HCT116 (cell line): ENCODE measurements around the gene ST7. TPM values are rescaled to one million over a fixed set of nuclear protein-coding genes. Genes with fewer than 3 reads are reported as not detected.

ENCODE experiments used
- ATAC-seq: fragments of 200-7000 bp; cut with Tn5 transposase; 2 replicates; pipeline ENCODE4 v1.9.1; 2020; ENCODE audit warnings: mild to moderate bottlenecking, moderate library complexity
- BruUV-seq: library from RNA; stranded (reverse); fragments of 400-500 nt; replicated peaks from 2 replicates; lab custom pipeline; 2021; lab: Mats Ljungman, UMichigan
- CTCF ChIA-PET: fragments of 300-600 bp; sonication (Branson Sonifier 250); formaldehyde crosslinking; loops from one replicate; lab custom pipeline; 2021; ENCODE audit warnings: antibody characterized with exemption; lab: Charles Lee
- POLR2A ChIA-PET: fragments of 300-600, 350-600 bp; sonication (Branson Sonifier 250); formaldehyde crosslinking; loops from one replicate; lab custom pipeline; 2021; ENCODE audit warnings: antibody characterized with exemption; lab: Charles Lee
- RAD21 ChIA-PET, 2 experiments: fragments of 300-600 bp; sonication (Branson Sonifier 250); formaldehyde crosslinking; loops; one replicate each; lab custom pipeline; 2023; ENCODE audit warnings: low total read pairs in 2 of 2; ENCODE audit not compliant: uncharacterized antibody in 2 of 2, unreplicated experiment in 2 of 2, low non-redundant PET in 1 of 2; lab: Charles Lee
- DNase-seq: peaks from one replicate; pipeline ENCODE4 v3.0.0-alpha.2; 2010; ENCODE audit warnings: low read depth, low spot score
- H2AFZ ChIP-seq: fragments of 200-600 bp; shearing (Covaris generic), sonication (generic); 2 replicates; pipeline ENCODE4 v1.6.1; 2017; ENCODE audit warnings: low read depth, mixed run types, mixed read lengths, antibody characterized with exemption, low read length; ENCODE audit not compliant: poor library complexity, severe bottlenecking
- H3K27ac ChIP-seq: 2 replicates; pipeline ENCODE4 v1.5.1; 2012; ENCODE audit warnings: low read depth, low read length
- H3K27me3 ChIP-seq: fragments of 200-600 bp; sonication (generic); 2 replicates; pipeline ENCODE4 v1.6.1; 2016; ENCODE audit warnings: mixed run types, low read length, mixed read lengths; ENCODE audit not compliant: insufficient read depth
- H3K36me3 ChIP-seq, 2 experiments: fragments of 200-500 bp in 1 of 2; fragments of 200-600 bp in 1 of 2; sonication (Bioruptor generic) in 1 of 2; sonication (generic) in 1 of 2; 2 replicates each; pipeline versions ENCODE4 v1.5.1 to v1.6.1; 2014 to 2016; ENCODE audit warnings: low read length in 2 of 2, inconsistent platforms in 1 of 2, mixed read lengths in 1 of 2, mixed run types in 1 of 2; ENCODE audit not compliant: insufficient read depth in 2 of 2, control insufficient read depth in 1 of 2
- H3K4me1 ChIP-seq, 2 experiments: fragments of 200-600 bp in 1 of 2; sonication (generic) in 1 of 2; 2 replicates each; pipeline versions ENCODE4 v1.5.1 to v1.6.1; 2012 to 2017; ENCODE audit warnings: low read length in 2 of 2, inconsistent platforms in 1 of 2, mild to moderate bottlenecking in 1 of 2, mixed read lengths in 1 of 2, mixed run types in 1 of 2, moderate library complexity in 1 of 2; ENCODE audit not compliant: insufficient read depth in 2 of 2, control insufficient read depth in 1 of 2
- H3K4me2 ChIP-seq: fragments of 200-600 bp; sonication (generic); 2 replicates; pipeline ENCODE4 v1.6.1; 2017; ENCODE audit warnings: mixed run types, low read length, mixed read lengths
- H3K4me3 ChIP-seq, 2 experiments: fragments of 200-600 bp in 1 of 2; sonication (generic) in 1 of 2; replicated peaks in 1 of 2; 2 replicates each; pipeline ENCODE4 v1.5.1; 2011 to 2016; ENCODE audit warnings: low read length in 2 of 2, control low read depth in 1 of 2, low read depth in 1 of 2, mild to moderate bottlenecking in 1 of 2, mixed read lengths in 1 of 2, mixed run types in 1 of 2
- H3K79me2 ChIP-seq: fragments of 200-600 bp; sonication (generic); 2 replicates; pipeline ENCODE4 v1.6.1; 2017; ENCODE audit warnings: mild to moderate bottlenecking, mixed run types, low read length, moderate library complexity, mixed read lengths; ENCODE audit not compliant: insufficient read depth
- H3K9ac ChIP-seq: fragments of 200-600 bp; sonication (generic); 2 replicates; pipeline ENCODE4 v1.6.1; 2016; ENCODE audit warnings: low read length, mixed read lengths
- H3K9me2 ChIP-seq: fragments of 200-600 bp; sonication (generic), shearing (Covaris generic); 2 replicates; pipeline ENCODE4 v1.6.1; 2017; ENCODE audit warnings: mixed run types, mild to moderate bottlenecking, moderate library complexity; ENCODE audit not compliant: insufficient read depth
- H3K9me3 ChIP-seq, 2 experiments: fragments of 200-500 bp in 1 of 2; fragments of 200-600 bp in 1 of 2; sonication (Bioruptor generic) in 1 of 2; sonication (generic) in 1 of 2; 2 replicates each; pipeline ENCODE4 v1.6.1; 2014 to 2017; ENCODE audit warnings: low read length in 2 of 2, mixed read lengths in 2 of 2, inconsistent platforms in 1 of 2, low read depth in 1 of 2, mild to moderate bottlenecking in 1 of 2, mixed run types in 1 of 2, moderate library complexity in 1 of 2; ENCODE audit not compliant: control insufficient read depth in 1 of 2, insufficient read depth in 1 of 2
- H4K20me1 ChIP-seq: fragments of 200-600 bp; sonication (generic), shearing (Covaris generic); 2 replicates; pipeline ENCODE4 v1.6.1; 2017; ENCODE audit warnings: mixed run types, mild to moderate bottlenecking, moderate library complexity; ENCODE audit not compliant: insufficient read depth
- CEBPB ChIP-seq: IDR thresholded peaks from 2 replicates; pipeline ENCODE4 v1.6.1; 2012; ENCODE audit warnings: low read depth
- ELF1 ChIP-seq: IDR thresholded peaks from 2 replicates; pipeline ENCODE4 v1.6.1; 2012; ENCODE audit warnings: low read depth, borderline replicate concordance
- EZH2 ChIP-seq: fragments of 200-600 bp; sonication (generic); IDR thresholded peaks from 2 replicates; pipeline ENCODE4 v1.6.1; 2017; ENCODE audit warnings: antibody characterized with exemption, mixed run types
- EZH2phosphoT487 ChIP-seq: fragments of 200-600 bp; IDR thresholded peaks from 2 replicates; pipeline ENCODE4 v1.6.1; 2018; ENCODE audit warnings: antibody characterized with exemption, borderline replicate concordance
- FOSL1 ChIP-seq: IDR thresholded peaks from 2 replicates; pipeline ENCODE4 v1.6.1; 2012; ENCODE audit warnings: low read depth
- POLR2A ChIP-seq: IDR thresholded peaks from 2 replicates; pipeline ENCODE4 v1.7.0; 2011; ENCODE audit warnings: borderline replicate concordance; ENCODE audit not compliant: insufficient read depth, insufficient read length; ENCODE audit errors: extremely low read depth
- POLR2AphosphoS5 ChIP-seq: IDR thresholded peaks from 2 replicates; pipeline ENCODE4 v1.6.1; 2011; ENCODE audit warnings: mild to moderate bottlenecking, low read depth, low read length, moderate library complexity
- RAD21 ChIP-seq: IDR thresholded peaks from 2 replicates; pipeline ENCODE4 v1.6.1; 2012; ENCODE audit warnings: low read depth, mild to moderate bottlenecking
- SIN3A ChIP-seq: IDR thresholded peaks from 2 replicates; pipeline ENCODE4 v1.6.1; 2012; ENCODE audit warnings: low read depth
- SP1 ChIP-seq: IDR thresholded peaks from 2 replicates; pipeline ENCODE4 v1.6.1; 2012; ENCODE audit warnings: low read depth
- YY1 ChIP-seq: IDR thresholded peaks from 2 replicates; pipeline ENCODE4 v1.6.1; 2011; ENCODE audit warnings: low read length, low read depth, moderate library complexity, mild to moderate bottlenecking; ENCODE audit not compliant: insufficient replicate concordance; ENCODE audit errors: extremely low read depth
- ZFX ChIP-seq: fragments of 450-650 bp; IDR thresholded peaks from 2 replicates; pipeline ENCODE4 v1.6.1; 2017
- ZNF274 ChIP-seq: fragments of 200-500 bp; sonication (Bioruptor generic); IDR thresholded peaks from 2 replicates; pipeline ENCODE4 v1.6.1; 2014; ENCODE audit warnings: mild to moderate bottlenecking, low read depth, low read length, inconsistent platforms
- intact Hi-C: fragments of 100-400 bp; cut with micrococcal nuclease; formaldehyde crosslinking; loops from 2 replicates; pipeline ENCODE4 v1.10.0; 2022
- total RNA-seq: library from RNA; stranded (reverse); gene quantifications from one replicate; pipeline ENCODE4 v1.2.1, GENCODE V29; 2021; ENCODE audit not compliant: unreplicated experiment
- TF ChIP-seq, protein P1 (sequence below): IDR thresholded peaks from 2 replicates; pipeline ENCODE4 v1.6.1; 2011; ENCODE audit warnings: mild to moderate bottlenecking, low read length, moderate library complexity; ENCODE audit not compliant: insufficient replicate concordance; ENCODE audit errors: extremely low read depth
- TF ChIP-seq, protein P2 (sequence below): IDR thresholded peaks from 2 replicates; pipeline ENCODE4 v1.6.1; 2012; ENCODE audit warnings: low read depth
- TF ChIP-seq, protein P3 (sequence below): IDR thresholded peaks from 2 replicates; pipeline ENCODE4 v1.6.1; 2012
- TF ChIP-seq, protein P4 (sequence below): IDR thresholded peaks from 2 replicates; pipeline ENCODE4 v1.6.1; 2012

The ST7 gene
- total RNA-seq, 1 experiment from 2014 or later = 12.6 TPM

DNA sequence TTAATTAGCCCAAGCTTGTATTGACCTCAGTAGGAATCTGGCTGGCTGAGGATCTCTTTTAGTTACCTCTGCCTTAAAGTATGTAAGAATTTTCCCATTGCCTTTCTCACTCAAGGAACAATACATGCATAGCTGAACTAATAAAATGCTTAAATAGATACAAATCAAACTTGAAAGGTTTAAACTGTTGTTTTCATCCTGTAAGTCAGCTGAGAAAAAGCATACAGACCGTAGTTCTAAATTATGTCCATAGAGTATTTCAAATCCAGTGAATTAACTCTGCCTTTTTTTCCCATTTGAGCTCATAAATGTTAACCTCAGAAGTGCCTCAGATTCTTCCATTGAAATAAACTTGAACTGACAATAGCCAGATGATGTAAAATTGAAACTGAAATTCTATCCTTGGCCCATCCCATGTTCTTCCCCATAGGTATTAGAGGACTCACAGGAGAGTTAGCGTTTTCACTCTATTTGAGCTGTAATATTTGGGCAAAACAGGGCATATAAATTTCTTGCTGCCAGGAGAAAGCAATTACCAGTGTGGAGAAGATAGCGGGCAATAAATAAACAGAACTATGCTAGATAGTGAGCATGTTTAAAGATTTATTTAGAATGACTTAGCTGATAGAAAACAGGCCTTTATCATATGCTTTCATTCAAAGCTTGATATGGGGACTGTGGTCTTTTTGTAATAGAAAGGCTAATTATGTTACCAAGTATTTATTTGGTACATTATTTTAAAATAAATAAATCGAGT lies 205.8 kb downstream of the ST7 start:
- no peak overlapping the region for H3K9ac ChIP-seq
- no peak for DNase-seq
- peaks cover 0 to 10% of the 10 kb centered on the region in 2 experiments; a peak in 1 of 4 replicates for H3K4me1 ChIP-seq
- no peaks in the 10 kb centered on the region for H3K27me3 ChIP-seq
- ChIA-PET RAD21 (no interaction called here), CTCF (interaction anchor here (1.4 to 2.8 kb wide), 2 partner anchors 12 to 31 kb away, joined by 3 to 6 read pairs; no protein-coding TSS in a partner anchor), POLR2A (no interaction called here)
- ATAC-seq = no peak
- H4K20me1 ChIP-seq = no peaks in the 10 kb centered on the region
- no peak overlapping the region for H3K4me3 ChIP-seq
- no peak overlapping the region for H2AFZ ChIP-seq
- H3K9me3 ChIP-seq = no peaks in the 10 kb centered on the region
- no TSS peak for BruUV-seq
- no peak overlapping the region for H3K4me2 ChIP-seq
- H3K9me2 ChIP-seq = no peaks in the 10 kb centered on the region
- TF ChIP-seq ZFX = no peak
- TF ChIP-seq, protein P1, sequence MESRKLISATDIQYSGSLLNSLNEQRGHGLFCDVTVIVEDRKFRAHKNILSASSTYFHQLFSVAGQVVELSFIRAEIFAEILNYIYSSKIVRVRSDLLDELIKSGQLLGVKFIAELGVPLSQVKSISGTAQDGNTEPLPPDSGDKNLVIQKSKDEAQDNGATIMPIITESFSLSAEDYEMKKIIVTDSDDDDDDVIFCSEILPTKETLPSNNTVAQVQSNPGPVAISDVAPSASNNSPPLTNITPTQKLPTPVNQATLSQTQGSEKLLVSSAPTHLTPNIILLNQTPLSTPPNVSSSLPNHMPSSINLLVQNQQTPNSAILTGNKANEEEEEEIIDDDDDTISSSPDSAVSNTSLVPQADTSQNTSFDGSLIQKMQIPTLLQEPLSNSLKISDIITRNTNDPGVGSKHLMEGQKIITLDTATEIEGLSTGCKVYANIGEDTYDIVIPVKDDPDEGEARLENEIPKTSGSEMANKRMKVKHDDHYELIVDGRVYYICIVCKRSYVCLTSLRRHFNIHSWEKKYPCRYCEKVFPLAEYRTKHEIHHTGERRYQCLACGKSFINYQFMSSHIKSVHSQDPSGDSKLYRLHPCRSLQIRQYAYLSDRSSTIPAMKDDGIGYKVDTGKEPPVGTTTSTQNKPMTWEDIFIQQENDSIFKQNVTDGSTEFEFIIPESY = no peak
- no peak for TF ChIP-seq POLR2A
- no peak for TF ChIP-seq ELF1
- no peak for TF ChIP-seq ZNF274
- TF ChIP-seq, protein P2, sequence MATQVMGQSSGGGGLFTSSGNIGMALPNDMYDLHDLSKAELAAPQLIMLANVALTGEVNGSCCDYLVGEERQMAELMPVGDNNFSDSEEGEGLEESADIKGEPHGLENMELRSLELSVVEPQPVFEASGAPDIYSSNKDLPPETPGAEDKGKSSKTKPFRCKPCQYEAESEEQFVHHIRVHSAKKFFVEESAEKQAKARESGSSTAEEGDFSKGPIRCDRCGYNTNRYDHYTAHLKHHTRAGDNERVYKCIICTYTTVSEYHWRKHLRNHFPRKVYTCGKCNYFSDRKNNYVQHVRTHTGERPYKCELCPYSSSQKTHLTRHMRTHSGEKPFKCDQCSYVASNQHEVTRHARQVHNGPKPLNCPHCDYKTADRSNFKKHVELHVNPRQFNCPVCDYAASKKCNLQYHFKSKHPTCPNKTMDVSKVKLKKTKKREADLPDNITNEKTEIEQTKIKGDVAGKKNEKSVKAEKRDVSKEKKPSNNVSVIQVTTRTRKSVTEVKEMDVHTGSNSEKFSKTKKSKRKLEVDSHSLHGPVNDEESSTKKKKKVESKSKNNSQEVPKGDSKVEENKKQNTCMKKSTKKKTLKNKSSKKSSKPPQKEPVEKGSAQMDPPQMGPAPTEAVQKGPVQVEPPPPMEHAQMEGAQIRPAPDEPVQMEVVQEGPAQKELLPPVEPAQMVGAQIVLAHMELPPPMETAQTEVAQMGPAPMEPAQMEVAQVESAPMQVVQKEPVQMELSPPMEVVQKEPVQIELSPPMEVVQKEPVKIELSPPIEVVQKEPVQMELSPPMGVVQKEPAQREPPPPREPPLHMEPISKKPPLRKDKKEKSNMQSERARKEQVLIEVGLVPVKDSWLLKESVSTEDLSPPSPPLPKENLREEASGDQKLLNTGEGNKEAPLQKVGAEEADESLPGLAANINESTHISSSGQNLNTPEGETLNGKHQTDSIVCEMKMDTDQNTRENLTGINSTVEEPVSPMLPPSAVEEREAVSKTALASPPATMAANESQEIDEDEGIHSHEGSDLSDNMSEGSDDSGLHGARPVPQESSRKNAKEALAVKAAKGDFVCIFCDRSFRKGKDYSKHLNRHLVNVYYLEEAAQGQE = no peak
- TF ChIP-seq, protein P3, sequence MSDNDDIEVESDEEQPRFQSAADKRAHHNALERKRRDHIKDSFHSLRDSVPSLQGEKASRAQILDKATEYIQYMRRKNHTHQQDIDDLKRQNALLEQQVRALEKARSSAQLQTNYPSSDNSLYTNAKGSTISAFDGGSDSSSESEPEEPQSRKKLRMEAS = no peak
- TF ChIP-seq, protein P4, sequence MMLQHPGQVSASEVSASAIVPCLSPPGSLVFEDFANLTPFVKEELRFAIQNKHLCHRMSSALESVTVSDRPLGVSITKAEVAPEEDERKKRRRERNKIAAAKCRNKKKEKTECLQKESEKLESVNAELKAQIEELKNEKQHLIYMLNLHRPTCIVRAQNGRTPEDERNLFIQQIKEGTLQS = no peak
- no peak for TF ChIP-seq POLR2AphosphoS5
- TF ChIP-seq RAD21 = no peak
- no peak for TF ChIP-seq SP1
- TF ChIP-seq SIN3A = no peak
- no peak for TF ChIP-seq CEBPB
- no peak for TF ChIP-seq EZH2
- no peak for TF ChIP-seq YY1
- no peak for TF ChIP-seq EZH2phosphoT487
- TF ChIP-seq FOSL1 = no peak
- H3K79me2 ChIP-seq = no peaks in the 10 kb centered on the region
- intact Hi-C loops = no loop called here
- no peaks in the 10 kb centered on the region for H3K36me3 ChIP-seq
- H3K27ac ChIP-seq = no peak overlapping the region
